Retinal pigment epithelial cell (primary cell): ENCODE measurements around the gene SNX3.

Source experiments
- DNase-seq: peaks from one replicate; pipeline ENCODE4 v3.0.0-alpha.2; 2010; ENCODE audit warnings: low read depth
- H3K4me3 ChIP-seq: 2 replicates; pipeline ENCODE4 v1.5.1; 2011; ENCODE audit warnings: mild to moderate bottlenecking, low read length, control low read depth, moderate library complexity
- TF ChIP-seq, protein P1 (sequence below): conservative IDR thresholded peaks from 2 replicates; pipeline ENCODE4 v1.5.1; 2011; ENCODE audit warnings: low read depth, low read length, control low read depth, inconsistent platforms

SNX3 gene

DNA sequence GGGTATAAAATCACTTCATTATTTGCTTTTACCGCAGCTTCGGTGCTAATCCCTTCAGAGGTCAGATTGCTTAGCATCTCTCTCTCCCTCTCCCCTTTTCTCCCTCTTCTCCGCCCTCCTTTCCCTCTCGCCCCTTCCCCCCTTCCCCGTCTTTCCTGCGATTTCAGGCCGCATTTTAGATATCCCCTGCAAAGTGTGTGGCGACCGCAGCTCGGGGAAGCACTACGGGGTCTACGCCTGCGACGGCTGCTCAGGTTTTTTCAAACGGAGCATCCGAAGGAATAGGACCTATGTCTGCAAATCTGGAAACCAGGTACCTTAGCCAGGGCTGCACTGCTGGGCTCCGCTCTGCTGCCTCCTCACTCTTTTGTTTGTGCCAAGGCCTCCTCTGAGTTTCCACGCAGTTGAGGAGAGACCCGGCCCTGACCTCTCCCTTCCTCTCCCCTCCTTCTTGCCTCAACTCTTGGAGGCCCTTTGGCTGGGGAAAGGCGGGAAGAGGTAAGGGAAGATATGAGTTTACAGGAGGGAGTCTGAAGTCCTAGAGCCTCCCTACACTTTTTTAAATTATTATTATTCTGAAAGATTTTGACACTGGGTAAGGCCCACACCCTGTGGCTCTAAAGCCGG is 89.4 kb downstream of the SNX3 start:
- TF ChIP-seq, protein P1, sequence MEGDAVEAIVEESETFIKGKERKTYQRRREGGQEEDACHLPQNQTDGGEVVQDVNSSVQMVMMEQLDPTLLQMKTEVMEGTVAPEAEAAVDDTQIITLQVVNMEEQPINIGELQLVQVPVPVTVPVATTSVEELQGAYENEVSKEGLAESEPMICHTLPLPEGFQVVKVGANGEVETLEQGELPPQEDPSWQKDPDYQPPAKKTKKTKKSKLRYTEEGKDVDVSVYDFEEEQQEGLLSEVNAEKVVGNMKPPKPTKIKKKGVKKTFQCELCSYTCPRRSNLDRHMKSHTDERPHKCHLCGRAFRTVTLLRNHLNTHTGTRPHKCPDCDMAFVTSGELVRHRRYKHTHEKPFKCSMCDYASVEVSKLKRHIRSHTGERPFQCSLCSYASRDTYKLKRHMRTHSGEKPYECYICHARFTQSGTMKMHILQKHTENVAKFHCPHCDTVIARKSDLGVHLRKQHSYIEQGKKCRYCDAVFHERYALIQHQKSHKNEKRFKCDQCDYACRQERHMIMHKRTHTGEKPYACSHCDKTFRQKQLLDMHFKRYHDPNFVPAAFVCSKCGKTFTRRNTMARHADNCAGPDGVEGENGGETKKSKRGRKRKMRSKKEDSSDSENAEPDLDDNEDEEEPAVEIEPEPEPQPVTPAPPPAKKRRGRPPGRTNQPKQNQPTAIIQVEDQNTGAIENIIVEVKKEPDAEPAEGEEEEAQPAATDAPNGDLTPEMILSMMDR = no peak
- H3K4me3 ChIP-seq = no peak overlapping the region
- DNase-seq = no peak

DNA sequence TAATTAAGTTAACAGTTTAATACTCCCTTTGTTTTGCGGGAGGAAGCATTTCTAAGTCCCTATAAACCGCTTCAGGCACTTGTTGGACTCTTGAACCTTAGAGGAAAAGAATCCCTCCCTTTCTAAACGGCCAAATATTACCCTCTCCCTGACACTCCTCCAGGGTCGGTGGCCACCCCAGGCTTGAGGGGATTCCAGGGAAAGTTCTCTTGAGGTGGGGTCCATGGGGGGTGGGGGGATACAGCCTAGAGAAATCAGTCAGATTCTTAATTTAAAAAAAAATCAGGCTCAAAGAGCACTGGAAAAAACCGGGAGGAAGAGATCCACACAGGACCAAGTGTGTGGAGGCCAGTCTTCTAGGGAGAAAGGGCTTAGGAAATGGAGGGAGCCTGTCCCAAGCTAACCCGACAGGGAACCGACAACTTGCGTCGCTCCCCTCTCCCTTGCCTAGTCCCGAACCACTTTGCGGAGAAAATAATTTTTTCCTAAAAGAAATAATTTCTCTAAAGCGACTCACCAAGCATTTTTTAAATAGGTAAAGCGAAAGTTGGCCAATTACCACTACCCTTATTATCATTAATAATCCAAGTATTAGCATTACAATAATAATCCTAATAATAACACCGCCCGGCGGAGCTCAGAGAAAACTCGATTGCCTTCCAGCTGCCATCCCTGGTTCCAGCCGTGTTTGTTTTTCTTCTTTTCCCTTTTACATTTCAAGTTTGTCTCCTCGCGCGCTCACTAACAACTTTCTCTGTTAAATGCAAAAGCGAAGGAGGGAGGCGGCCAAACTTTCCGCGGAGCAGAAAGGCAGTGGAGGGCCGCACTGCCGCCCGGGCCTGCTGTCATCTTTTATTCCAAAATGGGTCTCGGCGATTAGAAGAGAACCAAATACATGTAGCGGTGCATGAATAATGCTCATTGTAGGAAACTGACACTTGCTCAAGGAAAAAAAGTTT is 90.2 kb downstream of the SNX3 start:
- DNase-seq = no peak
- TF ChIP-seq, protein P1 = no peak
- no peak overlapping the region for H3K4me3 ChIP-seq

DNA sequence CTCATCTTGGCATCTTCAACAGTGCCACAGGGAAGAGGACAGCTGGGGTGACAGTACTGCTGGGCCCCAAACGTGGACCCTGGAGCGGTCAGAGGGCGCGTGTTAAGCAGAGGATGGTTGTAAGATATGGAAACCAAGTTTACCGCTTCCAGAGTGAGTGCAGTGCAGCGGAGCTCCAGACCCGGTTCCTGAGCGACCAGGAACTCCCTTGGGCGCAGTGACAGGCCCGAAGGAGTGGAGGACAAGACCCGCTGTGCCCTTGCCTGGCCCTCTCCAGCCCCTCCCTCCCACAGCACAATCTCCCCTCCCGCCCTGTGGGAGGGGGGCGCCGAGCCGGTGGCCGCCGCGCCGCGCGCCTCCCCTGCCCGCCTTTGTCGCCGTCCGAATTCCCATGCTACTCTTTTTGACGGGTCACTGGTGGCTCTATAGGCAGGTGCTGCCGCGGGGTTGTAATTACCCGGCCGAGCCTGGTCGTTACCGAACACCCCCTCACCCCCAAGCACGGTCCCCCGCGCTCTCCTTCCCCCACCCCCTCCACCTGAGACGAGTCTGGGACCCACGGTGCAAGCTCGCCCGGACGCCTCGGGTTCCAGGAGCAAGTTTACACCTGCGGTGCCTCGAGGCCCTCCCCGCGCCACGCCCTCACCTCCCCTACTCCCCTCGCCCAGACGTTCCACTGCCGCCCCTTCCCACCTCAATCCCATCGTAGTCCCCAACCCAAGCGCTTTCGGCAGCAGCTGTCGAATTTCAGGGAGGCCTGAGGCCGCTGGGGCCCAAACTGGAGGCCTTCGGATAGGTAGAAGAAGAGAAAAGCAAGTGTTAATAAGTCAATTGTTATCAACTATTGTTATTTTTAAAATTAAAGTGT is 91.1 kb downstream of the SNX3 start:
- H3K4me3 ChIP-seq = no peak overlapping the region
- TF ChIP-seq, protein P1 = no peak
- no peak for DNase-seq

- peak overlapping the region; percentile 43 for H3K4me3 ChIP-seq
- TF ChIP-seq, protein P1 = peak; percentile 42
- DNase-seq = no peak
These were observed 92.1 kb downstream of the SNX3 start for GRCh38 chr6:108168501-108169463.

GRCh38 chr6:108168090-108168463 is 92.8 kb downstream of the SNX3 start:
- H3K4me3 ChIP-seq = peak overlapping the region; percentile 43
- TF ChIP-seq, protein P1 = no peak
- DNase-seq = no peak
